ENCODE measurements around the gene CNTN5.
"Not testable (repeated sequence)": the region's sequence is repeated elsewhere in the genome, so short reads cannot be mapped to it uniquely, and the experiment has no call there.

The CNTN5 gene

DNA sequence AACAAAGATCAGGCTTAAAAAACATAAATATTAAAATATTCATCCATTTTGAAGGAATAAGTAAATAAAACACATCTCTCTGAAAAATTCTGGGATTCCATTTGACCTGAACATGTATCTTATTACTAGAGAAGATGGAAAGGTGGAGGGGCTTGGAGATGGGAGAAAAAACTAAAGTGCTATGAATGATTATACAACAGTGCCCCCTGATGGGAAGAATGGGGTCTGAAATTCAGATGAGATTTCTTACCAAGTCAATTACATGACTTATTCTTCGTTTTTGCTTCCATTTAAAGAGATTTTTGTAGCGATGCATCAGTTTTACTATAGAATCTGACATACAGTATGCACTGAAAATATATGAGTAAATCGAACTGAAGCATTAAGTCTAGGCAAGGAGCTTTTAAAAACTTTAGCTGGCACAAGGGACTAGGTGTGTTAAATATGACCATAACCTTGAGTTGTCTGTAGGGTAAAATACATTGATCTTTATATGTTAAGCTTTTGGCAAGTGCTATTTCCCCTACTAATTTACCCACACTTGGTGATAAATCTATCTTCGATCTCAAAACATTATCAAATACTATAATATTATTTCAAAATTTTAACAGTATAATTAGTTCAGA is 718.8 kb downstream of the CNTN5 start:
- DNase-seq (ENCODE audit: low read depth, low spot score) = peak; percentile 47

DNA sequence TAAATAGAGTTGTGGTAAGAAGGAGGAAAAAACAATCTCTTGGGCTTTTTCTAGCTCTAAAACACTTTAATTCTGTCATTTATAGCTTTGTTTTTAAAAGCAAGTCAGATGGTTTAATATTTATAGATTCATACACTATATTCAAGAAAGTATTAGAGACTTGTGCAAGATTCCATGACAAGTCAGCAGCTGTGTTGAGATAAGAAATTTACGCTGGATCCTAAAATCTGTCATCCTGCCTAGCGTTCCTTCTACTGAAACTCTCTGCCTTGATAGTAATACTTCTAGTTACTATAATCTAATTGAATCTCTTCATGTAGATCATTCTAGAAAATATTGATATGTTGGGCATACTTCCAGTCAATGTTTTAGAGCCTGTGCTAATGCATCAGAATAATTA is 721.8 kb downstream of the CNTN5 start:
- no peak for DNase-seq (ENCODE audit: low read depth, low spot score)

DNA sequence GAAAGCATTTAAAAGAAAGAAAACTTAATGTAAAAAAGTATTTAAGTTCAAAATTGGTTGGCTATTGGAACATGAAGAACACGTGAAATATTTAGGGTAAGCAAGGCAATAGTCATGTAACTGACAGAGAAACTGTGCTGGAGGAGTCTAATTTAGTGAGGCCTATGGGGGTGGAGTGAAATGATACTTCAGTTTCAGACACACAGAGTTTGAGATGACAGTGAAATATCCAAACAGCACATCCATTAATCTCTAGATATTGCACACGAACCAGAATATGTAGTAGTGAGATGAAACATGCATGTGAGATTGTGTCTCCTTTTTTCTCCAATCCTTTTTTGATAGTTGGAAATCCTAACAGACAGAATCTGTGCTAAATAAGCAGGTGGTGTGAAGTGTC is 739.0 kb downstream of the CNTN5 start:
- DNase-seq (ENCODE audit: low read depth, low spot score) = no peak

DNA sequence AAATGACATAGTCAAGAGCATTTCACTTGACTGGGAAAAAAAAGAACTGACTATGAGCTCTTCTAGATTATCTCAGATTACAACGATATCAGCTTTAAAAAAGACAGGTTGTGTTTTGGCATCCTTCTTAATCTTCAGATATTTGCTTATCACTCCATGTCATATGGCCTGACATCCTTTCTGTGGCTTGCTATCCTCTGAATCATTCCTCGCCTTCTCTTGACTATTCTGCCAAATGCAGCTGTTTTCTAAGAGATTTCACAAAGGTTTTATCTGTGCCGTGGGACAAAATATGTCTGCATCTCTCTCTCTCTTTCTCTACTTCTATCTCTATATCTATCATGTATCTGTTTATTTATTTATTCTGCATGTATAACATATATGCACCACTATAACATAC is 746.1 kb downstream of the CNTN5 start:
- no peak for DNase-seq (ENCODE audit: low read depth, low spot score)

DNA sequence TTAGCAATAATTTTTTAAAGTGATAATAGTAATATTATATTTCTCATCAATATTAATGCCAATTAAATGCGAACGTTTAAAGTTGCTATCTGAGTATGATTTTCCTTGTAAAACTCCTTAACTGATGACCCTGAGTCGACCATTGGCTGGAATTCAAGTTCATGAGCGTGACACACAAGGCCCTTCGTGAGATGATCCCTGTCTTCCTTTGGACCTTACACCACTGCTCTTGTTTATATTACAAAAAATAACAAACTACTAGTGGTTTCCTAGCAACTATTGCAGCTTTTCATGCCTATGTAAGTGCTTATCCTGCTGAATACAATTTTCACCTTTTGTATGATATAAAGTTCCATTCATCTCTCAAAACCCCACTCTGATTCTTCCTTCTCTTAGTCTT is 752.9 kb downstream of the CNTN5 start:
- peak; percentile 6 for DNase-seq (ENCODE audit: low read depth, low spot score)

DNA sequence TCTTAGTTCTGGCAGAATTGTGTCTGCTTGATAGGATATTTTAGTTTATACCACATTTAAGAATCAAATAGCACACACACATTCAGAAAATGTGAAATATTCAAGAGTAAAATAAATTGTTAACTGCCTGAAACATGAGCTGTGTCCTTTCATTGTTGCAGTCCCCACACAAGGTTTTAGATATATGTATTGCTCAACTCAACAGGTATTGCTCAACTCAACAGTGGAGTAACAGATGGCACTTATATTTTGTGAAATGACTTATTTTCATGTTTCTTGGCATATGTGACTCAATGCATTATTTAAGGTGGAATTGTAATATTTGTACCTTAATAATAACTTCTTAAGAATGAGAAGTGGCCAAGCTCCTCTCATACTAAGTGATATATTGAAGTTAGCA is 760.3 kb downstream of the CNTN5 start:
- DNase-seq (ENCODE audit: low read depth, low spot score) = no peak

DNA sequence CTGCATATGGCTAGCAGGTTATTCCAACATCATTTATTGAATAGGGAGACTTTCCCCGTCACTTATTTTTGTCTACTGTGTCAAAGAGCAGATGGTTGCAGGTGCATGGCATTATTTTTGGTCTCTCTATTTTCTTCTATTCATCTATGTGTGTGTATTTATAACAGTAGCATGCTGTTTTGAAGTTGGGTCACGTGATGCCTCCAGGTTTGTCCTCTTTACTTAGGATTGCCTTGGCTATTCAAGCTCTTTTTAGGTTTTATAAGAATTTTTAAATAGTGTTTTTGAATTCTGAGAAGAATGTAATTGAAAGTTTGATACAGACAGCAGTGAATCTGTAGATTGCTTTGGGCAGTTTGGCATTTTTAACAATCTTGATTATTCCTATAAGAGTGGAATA is 770.6 kb downstream of the CNTN5 start:
- DNase-seq (ENCODE audit: low read depth, low spot score) = no peak

DNA sequence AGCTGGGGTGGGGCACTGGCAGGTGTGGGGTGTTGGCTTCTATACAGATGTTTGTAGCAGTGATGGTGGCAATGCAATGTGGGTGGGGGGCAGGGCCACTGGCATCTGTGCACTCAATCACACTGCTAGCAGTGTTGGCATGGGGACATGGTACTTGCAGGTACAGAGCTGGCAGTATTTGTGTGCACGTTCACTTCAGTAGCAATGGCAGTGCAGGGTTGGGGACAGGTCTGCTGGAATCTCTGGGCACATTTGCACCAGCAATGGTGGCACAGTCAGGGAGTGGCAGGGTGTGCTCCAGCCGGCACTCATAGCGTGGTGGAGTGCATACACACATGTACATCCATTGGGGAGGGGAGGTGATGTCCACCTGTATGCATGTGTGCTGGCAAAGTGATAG is 775.2 kb downstream of the CNTN5 start:
- no peak for DNase-seq (ENCODE audit: low read depth, low spot score)

DNA sequence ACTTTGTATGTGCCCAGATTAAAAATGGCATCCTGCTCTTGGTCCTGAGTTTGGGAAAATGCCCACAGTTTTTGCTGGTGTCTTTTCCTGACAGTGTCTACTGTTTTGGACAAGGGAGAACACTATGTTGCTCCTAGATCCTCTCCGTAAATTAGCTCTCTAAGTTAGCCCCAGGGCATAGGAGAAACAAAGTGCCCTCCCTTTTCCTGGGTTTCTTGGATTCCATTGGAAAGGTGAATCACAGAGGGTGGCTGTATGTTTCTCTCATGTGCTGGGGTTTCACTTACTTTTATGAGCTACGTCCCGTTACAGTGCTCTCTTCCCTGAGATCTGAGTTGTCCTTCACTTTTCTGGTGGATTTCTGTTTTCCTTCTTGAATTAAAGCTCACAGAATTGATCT is 782.8 kb downstream of the CNTN5 start:
- no peak for DNase-seq (ENCODE audit: low read depth, low spot score)

DNA sequence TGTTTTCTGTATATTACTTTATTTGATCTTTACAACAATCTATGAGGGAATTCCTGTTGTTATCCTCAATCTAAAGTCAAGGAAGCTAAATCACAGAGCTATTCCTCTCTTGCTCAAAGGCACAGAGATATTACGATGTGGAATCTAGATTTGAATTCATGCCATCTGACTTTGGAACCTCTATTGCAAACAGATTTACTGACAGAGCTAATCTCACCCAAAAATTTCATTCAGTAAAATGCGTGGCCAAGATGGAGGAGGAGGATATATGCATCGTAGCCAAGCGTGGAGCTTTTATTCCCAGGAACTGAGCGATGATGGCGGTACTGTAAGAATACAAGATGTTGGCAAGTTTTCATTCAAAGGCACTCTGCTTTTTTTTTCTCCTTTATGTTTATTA is 791.8 kb downstream of the CNTN5 start:
- DNase-seq (ENCODE audit: low read depth, low spot score) = no peak

DNA sequence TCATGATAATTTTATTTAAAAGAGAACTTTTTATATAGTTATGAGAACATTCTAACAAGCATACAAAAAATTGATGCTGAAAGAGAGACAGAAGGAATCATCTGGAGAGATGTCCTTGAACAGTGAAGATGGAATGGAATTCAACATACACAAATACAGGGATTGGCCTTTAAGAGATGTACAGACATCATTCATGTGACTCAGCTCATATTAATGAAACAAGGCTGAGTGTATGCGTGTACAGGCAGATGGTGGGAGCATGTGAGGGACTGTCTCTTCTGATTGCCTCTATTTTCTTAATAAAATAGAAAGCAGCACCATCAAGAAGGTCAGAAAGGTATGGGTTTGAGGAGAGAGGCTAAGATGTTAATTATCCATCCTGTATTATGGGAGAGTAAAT is 793.3 kb downstream of the CNTN5 start:
- DNase-seq (ENCODE audit: low read depth, low spot score) = no peak

DNA sequence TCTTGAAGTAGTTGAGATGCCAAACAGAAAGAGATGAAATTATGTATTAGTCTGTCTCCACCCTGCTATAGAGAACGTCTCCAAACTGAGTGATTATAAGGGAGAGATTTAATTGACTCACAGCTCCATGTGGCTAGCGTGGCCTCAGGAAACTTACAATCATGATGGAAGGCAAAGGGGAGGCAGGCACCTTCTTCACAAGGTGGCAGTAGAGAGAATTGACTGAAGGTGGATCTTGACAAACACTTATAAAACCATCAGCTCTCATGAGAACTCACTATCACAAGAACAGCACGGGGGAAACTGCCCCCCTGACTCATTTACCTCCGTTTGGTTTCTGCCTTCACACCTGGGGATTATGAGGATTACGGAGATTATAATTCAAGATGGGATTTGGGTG is 794.0 kb downstream of the CNTN5 start:
- DNase-seq (ENCODE audit: low read depth, low spot score) = no peak

DNA sequence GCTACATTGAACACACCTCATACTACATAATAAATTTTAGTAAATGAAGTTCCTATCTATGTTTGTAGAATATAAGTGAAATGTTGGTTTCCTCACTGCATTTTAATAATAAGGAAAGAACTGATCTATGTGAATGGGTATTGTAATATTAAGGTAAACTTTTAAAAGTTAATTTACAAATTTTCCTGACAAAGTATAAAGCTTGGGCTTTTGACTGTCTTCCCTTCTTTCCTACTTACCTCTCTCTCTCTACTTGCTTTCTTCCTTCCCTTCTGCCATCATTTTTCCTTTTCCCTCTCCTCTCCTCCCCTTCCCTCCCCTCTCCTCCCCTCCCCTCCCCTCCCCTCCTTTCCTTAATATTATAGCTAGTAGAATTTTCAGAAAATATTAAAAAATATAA is 798.2 kb downstream of the CNTN5 start:
- no peak for DNase-seq (ENCODE audit: low read depth, low spot score)

DNA sequence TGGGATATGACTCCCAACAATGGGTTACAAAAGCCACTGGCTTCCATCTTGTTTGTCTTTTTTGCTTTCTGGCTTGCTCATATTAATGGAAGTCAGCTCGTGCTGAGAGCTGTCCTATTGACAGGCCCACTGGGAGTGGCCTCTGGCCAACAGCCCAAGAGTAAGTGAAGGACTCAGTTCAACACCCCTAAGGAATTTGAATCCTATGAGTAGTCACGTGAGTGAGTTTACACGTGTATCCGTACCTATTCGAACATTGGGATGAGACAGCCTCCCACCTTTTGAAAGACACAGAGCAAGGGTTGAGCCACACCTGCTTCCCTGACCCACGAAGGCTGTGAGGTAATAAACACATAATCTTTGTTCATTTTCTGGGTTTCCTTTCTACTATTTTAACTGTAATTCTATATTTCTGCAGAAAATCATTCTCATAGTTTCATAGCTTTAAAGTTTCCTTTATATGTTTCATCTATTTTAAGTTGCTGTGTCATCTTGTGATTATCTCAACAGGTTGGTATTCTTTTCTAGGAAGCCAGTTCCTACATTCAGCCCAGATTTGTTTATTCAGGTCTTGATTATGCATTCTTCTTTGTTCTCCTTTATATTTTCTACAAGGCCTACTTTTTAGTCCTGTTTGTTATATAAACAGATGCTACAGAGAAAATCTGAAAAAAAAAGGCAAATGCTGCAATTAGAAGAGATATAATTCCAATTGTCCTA is 802.3 kb downstream of the CNTN5 start:
- DNase-seq (ENCODE audit: low read depth, low spot score) = no peak

DNA sequence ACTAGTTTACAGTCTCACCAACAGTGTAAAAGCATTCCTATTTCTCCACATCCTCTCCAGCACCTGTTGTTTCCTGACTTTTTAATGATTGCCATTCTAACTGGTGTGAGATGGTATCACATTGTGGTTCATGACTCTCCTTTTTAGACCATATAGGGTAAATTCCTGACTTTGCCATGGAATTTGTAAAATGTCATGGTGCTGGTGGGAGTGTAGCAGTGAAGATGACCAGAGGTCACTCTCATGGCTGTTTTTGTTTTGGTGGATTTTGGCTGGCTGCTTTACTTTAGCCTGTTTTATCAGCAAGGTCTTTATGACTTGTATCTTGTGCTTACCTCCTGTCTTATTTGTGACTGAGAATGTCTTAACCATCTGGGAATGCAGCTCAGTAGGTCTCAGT is 816.0 kb downstream of the CNTN5 start:
- not testable (repeated sequence) for DNase-seq (ENCODE audit: low read depth, low spot score)

DNA sequence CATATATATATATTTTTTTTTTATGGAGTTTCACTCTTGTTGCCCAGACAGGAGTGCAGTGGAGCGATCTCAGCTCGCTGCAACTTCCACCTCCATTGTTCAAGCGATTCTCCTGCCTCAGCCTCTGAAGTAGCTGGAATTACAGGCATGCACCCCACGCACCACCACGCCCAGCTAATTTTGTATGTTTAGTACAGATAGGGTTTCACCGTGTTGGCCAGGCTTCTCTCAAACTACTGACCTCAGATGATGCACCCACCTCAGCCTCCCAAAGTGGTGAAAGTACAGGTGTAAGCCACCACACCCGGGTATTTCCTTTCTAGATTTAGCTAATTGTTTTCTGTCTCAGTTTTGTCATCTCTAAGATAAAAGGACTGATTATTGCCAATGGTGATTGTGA is 821.1 kb downstream of the CNTN5 start:
- DNase-seq (ENCODE audit: low read depth, low spot score) = no peak

DNA sequence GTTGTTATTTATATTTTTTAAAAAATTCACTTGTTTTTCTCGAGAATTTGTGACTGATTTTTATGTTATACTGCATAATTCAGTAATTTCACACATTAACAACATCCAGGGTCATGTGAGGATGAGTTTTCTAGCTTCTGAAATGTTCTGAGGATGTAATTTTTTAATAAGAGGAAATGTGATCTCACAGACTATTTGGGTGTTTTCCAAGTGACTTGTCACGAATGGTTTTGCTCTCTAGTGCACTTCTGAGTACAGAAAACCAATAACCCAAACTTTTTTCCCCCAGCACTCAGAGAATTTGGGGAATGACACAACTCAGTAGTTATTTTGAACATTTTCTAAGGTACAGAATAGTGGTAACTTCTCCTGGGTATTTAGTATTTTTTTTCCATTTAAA is 845.2 kb downstream of the CNTN5 start:
- no peak for DNase-seq (ENCODE audit: low read depth, low spot score)

DNA sequence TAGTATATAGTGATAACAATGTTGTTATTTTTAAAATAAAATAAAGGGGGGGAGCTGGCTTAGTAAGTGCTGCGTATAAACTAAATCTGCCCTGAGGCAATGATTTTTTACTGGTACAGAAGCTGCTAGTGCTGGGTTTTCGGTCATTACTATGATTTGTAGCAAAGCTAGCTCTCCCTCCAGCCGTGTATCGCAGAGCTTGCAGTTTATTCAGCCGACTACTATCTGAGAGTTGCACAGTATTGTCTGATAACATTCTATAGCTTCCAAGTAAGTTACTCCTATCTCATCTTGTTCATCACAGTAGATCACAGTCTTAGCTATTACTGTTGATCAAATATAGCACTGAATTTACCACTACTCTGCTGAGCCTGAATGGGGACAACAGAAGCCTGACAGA is 860.9 kb downstream of the CNTN5 start:
- no peak for DNase-seq (ENCODE audit: low read depth, low spot score)

DNA sequence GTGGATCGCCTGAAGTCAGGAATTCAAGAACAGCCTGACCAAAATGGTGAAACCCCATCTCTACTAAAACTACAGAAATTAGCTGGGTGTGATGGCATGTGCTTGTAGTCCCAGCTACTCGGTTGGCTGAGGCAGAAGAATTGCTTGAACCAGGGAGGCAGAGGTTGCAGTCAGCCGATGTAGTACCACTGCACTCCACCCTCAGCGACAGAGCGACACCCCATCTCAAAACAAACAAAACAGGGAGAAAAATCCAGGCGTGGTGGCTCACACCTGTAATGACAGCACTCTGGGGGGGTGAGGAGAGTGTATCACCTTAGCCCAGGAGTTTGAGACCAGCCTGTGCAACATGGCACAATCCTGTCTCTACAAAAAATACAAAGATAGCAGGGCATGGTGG is 864.0 kb downstream of the CNTN5 start:
- DNase-seq (ENCODE audit: low read depth, low spot score) = no peak

DNA sequence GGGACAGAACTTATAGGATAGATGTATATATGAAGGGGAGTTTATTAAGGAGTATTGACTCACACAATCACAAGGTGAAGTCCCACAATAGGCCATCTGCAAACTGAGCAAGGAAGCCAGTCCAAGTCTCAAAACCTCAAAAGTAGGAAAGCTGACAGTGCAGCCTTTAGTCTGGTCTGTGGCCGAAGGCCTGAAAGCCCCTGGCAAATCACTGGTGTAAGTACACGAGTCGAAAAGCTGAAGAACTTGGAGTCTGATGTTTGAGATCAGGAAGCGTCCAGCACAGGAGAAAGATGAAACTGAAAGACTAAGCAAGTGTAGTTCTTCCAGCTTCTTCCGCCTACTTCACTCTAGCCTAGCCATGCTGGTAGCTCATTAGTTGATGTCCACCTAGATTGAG is 866.7 kb downstream of the CNTN5 start:
- DNase-seq (ENCODE audit: low read depth, low spot score) = no peak

DNA sequence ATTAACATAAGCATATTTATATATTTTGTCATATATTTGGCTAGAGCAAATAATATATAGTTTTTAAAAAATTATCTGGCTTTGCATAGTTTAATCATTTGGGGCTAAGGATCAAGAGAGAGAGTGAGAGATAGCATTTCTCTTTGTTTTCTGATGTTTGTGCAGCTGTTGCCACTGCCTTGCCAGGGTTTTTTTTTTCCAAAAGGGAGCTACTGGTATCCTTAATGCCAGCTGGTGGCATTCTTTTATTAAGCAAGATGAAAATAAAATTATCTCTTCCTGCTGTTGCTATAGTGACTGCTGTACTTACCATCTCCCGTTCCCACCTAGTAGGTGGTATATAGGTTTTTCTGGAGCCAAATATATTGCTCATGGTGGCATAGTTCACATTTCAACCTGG is 873.1 kb downstream of the CNTN5 start:
- DNase-seq (ENCODE audit: low read depth, low spot score) = no peak

DNA sequence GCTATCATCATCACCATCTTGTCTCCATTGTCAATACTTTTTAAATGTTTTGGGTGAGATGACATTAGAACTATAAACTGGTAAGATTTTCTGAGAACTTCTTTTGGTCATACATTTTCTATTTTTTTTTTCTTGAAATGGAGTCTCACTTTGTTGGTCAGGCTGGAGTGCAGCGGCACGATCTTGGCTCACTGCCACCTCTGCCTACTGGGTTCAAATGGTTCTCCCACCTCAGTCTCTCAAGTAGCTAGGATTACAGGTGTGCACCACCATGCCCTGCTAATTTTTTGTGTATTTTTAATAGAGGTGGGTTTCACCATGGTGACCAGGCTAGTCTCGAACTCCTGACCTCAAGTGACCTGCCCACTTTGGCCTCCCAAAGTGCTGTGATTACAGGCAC is 880.4 kb downstream of the CNTN5 start:
- no peak for DNase-seq (ENCODE audit: low read depth, low spot score)

DNA sequence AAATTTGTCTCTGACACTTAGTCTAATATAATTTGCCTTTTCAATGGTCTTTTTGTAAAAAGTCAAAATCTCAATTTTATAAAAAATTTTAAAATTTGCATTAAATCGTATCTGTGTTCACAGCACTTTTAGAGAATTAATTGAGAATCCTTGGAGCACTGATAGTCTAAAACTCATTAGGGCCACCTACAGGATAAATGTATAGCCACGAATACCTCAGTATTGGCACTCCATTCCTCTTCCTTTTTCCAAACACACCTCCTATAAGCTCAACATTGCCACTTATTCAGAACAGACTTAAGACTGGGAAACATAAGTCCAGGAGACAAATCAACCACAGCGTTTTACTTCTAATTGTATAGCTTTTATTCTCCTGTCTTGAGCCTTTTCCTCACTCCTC is 890.4 kb downstream of the CNTN5 start:
- no peak for DNase-seq (ENCODE audit: low read depth, low spot score)

DNA sequence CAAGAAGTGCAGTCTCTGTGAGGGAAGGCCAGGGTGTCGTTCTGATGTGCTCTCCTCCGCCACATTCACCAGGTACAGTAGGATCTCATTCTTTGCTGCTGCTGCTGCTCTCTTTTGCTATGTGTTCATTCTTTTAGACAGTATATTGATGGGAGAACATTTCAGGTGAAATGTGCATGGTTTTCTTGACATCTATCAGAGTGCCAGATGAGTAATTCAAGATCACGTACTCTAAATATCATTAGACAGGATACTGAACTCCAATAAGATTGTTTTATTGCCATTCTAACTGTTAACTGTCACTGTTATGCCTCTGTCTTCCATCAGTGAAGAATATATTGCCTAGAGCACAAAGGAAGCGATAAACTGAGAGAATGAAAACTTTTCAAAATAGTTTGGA is 895.3 kb downstream of the CNTN5 start:
- DNase-seq (ENCODE audit: low read depth, low spot score) = no peak

All from smooth muscle cell of the brain vasculature (primary cell).